Tongue (tissue), 2 donors: ENCODE results near the gene ZNF346. TPM values are rescaled to one million over a fixed set of nuclear protein-coding genes. Genes with fewer than 3 reads are reported as not detected.
A peak's percentile ranks its signal among the peaks of the same experiment; 100 is the strongest.

Source experiments
- DNase-seq: peaks from one replicate; pipeline ENCODE4 v3.0.0-alpha.2; 2015
- total RNA-seq: library from RNA; depleted of rRNA; stranded (reverse); fragments of >200 nt; gene quantifications from one replicate; pipeline ENCODE4 v1.2.3, GENCODE V29; 2014

The ZNF346 gene
- total RNA-seq, 1 donor from 2014 or later: 21.0 TPM

DNA sequence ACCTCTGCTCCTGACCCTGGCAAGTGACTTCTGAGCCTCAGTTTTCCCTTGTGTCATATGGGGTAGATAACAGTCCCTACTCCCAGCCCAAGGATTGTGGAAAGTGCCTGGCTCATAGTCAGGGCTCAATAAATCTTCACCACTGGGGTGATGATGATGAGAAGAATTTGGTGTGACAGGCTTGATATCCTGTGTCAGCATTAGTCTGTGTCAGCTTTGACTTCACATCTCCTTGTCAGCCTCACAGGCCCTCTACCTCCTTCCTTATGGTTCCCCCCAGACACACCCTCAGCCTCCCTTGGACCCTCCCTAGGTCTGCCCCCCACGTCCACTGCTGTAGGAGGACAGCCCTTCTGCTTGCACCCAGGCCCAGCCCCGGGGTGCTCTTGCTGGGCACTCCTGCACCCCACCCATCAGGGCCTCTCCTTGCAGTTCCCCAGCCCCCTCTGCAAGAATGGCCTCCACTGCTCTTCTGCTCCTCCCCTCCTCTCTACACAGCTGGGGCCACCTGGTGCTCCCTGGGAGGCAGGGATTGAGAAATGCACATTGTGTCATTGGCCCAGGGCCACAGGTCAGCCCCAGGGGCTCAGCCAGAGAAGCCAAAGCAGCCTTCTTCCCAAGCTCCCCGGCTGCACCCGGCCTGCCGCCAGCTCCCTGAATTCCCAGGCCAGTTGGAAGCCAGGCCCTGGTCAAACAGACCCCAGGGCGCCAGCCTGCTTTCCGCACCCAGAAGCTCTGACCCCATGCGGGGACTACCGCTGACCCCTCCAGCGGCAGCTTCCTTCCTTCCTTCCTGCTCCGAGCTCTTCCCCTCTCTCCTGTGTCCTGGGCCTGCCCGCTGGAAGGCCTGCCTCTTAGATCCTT is 72.0 kb downstream of the ZNF346 start:
- DNase-seq: peak; percentile 96

DNA sequence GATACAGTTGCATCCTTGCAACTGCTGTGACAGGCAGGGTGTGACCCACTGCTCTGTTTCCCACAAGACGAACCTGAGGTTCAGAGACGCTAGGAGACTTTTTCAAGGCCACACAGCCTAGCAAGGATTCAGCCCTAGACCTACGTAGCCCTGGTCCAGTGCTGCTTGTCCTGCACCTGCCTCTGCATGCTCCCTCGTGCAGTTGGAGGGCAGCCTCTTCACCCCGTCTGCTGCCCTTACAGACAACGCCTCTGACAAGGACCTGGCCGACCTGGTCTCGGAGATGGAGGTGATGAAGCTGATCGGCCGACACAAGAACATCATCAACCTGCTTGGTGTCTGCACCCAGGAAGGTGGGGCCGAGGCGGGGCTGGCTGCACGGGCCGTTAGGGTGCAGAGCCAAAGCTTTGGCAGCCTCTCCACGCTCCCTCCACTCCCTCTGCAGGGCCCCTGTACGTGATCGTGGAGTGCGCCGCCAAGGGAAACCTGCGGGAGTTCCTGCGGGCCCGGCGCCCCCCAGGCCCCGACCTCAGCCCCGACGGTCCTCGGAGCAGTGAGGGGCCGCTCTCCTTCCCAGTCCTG is 72.7 kb downstream of the ZNF346 start:
- no peak for DNase-seq

DNA sequence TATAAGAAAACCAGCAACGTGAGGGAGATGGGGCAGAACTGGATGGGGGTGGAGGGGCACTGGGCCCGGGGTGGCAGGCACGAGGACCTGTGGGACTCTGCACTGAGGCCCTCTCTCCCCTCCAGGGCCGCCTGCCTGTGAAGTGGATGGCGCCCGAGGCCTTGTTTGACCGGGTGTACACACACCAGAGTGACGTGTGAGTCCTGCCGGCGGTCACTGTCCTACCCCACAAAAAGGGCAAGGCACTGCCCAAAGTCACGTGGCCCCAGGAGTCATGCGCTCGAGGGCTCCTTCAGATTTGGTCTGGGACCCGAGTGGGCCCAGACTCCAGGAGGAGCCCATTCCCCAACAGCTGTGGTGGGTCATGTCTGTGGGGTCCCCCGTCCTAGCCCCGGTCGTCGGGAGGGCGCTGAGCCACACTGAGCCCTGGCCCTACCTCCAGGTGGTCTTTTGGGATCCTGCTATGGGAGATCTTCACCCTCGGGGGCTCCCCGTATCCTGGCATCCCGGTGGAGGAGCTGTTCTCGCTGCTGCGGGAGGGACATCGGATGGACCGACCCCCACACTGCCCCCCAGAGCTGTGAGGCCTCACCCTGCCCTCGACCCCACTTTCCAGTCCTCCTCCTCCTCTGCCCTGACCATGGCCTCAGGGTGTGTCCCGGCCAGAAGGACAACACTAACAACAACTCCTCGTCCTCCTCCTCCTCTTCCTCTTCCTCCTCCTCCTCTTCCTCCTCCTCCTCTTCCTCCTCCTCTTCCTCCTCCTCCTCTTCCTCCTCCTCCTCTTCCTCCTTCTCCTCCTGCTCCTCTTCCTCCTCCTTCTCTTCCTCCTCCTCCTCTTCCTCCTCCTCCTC is 73.9 kb downstream of the ZNF346 start:
- no peak for DNase-seq

DNA sequence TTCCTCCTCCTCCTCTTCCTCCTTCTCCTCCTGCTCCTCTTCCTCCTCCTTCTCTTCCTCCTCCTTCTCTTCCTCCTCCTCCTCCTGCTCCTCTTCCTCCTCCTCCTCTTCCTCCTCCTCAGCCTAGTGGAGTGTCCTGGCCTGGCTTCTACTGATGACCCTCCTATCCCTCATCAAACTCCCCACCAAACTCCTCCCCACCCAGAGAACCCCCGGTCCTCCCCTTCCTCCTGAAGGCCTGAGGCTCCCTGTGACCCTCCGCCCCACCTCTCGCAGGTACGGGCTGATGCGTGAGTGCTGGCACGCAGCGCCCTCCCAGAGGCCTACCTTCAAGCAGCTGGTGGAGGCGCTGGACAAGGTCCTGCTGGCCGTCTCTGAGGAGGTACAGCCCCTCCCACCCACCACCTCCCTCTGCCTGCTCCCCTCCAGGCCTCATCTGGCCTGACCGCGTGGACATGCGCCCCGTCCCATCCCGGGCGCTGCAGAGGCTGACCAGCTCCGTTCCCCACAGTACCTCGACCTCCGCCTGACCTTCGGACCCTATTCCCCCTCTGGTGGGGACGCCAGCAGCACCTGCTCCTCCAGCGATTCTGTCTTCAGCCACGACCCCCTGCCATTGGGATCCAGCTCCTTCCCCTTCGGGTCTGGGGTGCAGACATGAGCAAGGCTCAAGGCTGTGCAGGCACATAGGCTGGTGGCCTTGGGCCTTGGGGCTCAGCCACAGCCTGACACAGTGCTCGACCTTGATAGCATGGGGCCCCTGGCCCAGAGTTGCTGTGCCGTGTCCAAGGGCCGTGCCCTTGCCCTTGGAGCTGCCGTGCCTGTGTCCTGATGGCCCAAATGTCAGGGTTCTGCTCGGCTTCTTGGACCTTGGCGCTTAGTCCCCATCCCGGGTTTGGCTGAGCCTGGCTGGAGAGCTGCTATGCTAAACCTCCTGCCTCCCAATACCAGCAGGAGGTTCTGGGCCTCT is 74.8 kb downstream of the ZNF346 start:
- no peak for DNase-seq

DNA sequence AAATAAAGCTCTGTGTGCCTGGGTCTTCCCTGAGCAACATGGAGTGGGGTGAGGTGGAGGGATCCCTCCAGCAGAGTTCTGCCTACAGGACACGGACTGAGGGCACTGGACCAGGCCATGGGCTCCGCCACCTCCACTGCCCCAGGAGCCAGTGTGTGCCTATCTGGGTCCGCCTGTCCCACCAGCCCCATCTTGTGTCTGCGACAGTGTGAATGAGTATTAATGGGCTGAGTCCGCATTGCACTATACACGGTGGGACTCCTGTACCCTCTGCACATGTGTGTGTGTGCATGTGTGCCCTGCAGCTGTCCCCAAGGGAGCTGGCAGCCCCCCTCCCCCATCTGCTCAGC is 75.6 kb downstream of the ZNF346 start:
- no peak for DNase-seq

DNA sequence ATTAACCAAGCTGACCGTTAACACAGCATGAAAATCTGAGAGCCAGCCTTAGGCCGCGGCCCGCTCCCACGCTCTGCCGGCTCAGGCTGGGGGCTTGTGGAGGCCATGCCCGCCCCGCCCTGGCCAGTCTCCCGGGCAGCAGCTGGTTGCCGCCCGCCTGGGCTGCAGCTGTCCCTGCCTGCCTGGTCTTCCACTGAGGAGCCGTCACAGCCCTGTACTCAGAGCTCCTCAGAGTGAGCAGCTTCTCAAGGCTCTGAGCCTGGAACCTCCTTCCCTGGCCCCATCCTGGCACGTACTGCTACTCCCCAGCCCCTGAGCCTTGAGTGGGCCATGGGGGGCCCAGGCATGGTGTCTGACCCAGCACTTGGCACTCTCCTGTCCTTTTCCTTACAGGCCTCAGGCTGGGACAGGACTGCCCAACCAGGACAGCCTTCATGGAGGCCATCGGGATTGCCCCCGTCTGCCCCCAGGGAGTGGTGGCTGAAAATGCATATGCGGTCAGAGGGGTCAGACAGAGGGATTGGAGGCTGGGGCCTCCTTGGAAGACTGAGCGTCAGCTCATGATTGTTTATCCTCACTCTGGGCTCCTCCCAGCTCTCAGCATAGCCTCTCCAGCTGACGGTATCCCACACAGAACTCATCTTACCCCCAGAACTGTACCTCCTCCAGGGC is 76.1 kb downstream of the ZNF346 start:
- DNase-seq: peak; percentile 97

DNA sequence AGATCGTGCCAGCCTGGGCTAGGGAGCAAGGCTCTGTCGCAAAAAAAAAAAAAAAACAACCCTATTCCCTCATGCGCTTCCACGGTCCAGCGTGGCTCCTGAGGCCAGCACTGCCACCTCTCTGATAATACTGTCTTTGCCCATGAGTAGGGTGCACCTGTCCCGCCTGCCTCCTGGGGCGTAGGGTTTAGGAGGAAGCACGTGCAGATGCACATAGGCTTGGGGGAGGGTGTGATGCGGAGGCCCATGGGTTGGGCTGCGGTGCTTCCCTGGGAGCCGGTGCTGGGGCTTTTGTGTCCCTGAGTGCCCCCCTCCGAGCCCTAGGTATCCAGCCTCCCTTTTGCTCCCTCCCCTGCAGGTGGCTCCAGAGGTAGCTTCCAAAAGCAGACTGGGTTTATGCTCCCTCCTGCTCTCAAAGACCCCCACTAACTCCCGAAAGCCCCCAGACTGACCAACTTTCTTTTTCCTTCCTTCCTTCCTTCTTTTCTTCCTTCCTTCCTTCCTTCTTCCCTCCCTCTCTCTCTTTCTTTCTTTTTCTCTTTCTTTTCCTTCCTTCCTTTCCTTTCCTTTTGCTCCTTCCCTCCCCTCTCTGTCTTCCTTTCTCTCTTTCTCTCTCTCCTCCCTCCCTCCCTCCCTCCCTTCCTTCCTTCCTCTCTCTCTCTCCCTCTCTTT is 77.1 kb downstream of the ZNF346 start:
- peak; percentile 61 for DNase-seq

DNA sequence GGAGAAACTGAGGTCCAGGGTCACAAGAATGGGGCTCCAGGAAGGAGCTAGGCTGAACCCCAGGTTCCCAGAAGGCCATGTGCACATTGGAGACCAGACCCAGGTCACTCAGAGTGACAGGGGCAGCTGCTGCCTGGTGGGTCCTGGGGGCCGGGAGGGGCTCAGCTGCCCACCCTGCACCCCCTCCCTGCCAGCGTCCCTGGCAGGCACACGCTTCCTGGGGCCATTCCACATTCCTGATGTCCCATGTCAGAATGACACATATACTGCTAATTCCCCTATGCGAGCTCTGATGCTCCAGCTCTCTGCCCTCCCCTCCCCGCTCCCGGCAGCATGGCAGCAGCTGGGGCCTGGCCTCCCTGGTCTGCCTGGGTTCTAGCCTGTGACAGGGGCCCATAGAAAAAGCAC is 78.2 kb downstream of the ZNF346 start:
- peak; percentile 96 for DNase-seq

DNA sequence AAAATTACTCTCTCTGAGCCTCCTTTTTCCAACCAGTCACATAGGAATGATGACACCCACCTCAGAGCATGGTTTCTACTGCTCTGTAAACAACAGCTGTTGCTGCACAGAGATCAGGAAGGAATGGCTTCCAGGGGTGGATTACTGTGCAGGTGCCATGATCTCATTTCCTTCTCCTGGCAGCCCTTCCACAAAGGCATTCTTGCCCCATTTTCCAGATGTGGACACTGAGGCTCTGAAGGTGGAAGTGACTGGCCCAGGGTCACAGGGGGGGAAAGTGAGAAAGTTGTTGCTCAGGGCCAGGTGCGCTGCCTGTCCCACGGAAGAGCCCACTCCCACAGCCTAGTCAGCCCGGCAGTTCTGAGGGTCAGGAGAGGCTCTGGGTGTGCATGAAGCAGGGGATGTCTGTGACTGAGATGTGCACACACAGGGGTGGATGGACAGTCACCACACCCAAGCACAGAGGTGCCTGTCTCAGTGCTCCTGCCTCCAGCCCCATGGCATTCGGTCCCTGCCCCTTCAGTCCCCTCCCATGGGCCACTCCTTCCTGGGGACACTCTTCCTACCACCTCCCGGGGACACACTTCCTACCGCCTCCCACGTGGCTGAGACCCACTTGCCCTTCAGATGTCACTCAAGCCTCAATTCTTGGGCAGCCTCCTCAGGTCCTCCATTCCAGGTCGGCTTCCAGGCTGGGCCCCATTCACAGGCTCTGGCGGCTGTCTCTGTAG is 81.2 kb downstream of the ZNF346 start:
- peak; percentile 68 for DNase-seq

DNA sequence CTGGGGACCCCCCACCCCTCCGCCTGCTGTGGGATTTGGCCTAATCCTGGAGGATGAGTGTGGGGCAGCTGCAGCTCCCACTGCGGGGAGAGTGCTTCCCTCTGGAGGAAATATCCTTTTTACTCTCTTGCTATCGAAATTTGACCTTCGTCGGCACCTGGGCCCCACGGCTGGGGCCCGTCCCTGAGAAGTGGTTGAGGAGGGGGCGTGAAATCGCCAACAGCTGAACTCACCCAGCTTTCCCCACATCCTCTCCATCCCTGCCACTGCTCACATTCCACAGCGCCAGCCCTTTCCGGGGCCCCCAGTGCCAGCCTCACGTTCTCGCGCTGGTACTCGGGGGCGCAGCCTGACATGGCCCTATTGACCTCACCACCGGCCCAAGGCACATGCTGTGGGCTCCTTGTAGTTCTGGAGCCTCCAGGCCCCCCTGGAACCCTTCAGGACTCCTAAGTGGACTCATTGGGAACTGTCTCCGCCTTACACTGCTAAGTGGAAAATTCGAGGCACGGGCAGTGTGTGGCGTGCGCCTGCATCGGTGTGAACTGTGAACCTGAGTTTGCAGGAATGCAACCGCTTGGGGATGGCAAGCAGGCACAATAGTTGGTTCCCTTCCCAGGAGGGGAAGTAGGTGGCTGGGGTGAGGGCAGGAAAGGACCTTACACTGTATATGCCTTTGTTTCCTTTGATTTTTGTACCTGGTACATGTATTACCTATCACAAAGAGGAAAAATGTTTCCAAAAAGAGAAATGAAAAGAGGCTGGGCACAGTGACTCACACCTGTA is 83.4 kb downstream of the ZNF346 start:
- peak; percentile 92 for DNase-seq

DNA sequence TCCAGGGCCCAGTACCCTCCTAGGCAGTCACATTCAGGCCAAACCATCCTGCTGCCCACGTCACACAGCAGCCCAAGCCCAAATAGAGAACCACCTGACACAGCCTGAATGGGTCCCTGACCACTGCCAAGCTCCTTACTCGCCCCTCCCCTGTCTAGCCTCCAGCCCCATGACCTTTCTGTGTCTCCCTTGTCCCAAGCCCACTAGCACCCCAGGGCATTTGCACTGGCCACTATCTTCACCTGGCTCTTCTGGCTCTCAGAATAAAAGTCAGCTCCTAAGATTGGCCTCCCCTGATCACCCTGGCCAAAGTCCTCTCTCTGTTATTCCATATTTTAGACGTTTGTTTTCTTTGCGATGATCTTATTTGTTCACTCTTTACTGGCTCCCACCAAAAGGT is 84.7 kb downstream of the ZNF346 start:
- DNase-seq: no peak

DNA sequence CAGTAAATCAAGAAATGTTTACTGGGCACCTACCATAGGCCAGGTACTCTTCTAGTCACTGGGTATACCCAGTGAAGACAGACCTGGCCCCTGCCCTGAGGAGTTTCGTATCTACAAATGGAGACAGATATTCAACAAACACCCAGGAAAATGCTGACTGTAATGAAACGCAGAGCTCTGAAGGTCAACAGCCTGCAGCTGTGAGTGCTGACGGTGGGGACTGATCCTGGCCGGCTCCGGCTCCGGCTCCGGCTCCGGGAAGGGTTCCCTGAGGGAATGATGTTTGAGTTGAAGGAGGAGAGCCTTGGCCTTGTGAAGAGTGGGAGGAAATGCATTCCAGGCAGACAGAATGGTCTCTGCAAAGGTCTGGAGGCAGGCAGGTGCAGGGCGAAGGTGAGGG is 87.3 kb downstream of the ZNF346 start:
- DNase-seq: peak; percentile 75

DNA sequence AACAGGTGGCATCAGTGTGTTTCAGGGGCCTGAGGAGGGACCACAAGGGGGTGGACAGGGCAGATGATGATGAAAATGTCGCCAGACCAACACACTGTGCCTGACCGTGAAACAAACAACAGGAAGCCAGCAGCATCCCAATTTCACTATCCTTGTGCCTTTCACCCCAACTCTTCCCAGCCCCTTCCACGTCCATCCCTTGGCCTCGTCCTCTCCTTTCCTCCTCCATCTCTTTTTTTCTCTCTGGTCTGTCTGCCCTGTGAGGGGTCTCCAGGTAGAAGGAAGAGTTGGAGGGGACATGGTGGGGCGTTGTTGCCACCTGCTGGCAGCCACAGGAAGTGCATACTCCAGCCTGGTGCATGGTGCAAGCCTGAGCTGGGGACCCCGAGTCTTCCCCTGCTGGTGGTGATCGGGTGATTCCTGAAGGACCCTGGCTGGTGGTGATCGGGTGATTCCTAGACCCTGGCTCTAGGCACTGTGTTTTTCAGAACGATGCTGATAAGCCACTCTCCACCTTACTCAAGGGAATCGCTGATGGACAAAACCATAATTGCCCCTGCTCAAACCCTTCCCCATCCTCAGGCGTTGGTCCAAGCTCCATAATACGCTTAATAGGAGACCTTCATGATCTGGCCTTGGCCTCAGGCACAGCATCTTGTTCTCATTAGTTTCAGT is 89.4 kb downstream of the ZNF346 start:
- DNase-seq: peak; percentile 80

DNA sequence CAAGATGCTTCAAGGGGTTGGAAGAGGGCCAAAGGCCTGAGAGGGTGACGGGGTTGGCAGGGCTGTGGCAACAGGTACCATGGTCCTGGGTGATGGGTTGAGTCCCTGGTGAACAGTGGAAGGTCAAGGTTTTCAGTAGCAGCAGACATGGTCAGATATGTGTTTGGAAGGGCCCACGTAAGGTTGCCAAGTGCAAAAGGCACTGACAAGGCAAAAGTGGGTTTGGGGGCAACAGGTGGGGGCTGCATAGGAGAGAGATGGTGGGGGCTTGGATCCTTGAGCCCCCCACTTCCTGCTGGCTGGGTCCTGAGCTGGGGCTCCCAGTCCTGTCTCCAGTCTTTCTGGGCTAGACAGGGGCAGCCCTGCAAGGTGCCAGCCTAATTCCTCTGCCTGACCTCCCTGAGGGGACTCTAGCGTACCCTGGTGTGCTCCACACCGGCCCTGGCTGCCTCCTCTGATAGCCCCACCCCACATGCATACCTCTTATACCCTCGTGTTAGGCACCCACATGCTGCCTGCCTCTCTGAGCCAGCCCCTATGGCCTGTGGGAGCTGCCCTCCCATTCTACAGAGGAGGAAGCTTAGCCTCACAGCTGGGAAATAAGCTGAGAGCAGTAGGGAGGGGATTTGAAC is 90.2 kb downstream of the ZNF346 start:
- DNase-seq: no peak

DNA sequence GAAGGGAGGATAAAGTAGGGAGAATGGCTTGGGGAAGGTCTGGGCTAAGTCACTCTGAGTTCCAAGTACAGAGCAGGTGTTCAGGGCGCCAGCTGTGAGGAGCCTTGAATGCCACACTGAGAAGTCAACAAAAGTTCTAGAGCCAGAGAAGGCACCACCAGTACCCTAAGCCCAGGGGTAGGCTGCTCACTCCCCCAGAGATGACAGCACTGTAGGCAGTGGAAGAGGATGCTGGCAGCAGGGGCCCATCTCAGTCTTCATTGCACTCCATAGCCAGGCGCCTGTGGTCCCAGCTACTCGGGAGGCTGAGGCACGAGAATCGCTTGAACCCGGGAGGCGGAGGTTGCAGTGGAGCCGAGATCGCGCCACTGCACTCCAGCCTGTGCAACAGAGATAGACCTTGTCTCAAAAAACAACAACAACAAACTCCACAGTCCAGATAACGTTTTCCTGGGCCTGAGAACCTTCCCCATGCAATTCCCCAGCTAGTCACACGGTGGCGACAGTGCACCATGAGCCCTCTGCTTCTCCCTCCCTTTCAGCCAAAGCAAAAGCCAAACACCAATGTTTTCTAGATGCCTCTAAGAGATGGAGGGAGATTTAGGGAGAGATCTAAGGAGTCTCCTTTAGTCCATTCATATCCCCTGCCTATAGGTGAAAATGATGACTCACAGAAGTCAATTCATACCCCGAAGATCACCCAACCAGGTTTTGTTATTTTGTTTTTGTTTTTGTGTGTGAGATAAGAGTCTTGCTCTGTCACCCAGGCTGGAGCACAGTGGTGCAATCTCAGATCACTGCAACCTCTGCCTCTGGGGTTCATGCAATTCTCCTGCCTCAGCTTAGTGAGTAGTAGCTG is 91.3 kb downstream of the ZNF346 start:
- peak; percentile 92 for DNase-seq

DNA sequence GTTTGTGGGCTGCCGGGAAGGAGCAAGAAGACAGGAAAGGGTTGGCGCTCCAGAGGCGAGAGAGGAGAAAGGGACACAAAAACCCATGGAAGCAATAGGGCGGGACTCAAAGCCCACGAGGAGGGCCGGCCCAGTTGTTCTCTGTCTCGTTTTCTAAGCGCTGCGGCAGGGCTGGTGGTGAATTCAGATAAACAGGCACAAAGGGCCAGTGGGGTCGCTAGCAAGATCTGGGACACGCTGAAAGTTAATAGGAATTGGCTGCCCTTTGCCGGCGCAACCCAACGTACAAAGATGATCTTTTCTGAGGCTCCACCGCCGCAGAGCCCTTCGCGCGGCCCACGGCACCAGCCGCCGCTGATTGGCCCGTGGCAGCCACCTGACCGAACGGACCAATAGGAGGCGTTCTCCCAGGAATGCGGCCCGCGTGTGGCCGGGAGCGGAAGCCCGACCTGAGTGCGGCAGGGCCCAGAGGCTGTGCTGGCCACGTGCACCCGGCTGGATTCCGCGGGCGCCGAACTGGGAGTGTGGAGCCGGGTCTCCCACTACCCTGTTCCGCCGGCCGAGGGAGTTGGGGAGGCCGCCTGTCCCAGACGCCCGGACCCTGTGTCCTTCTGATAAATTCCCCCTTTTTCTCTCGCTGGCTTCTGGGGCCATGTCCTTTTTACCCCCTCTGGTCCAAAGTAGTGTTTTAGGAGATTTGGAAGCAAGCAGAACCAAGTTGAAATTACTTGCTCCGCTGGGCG is 94.3 kb downstream of the ZNF346 start:
- DNase-seq: peak; percentile 95
